ENCODE results near the gene BBS9. TPM values are rescaled to one million over a fixed set of nuclear protein-coding genes. Genes with fewer than 3 reads are reported as not detected.

Gene BBS9
- total RNA-seq, 1 experiment from 2014 or later: 4.7 TPM

DNA sequence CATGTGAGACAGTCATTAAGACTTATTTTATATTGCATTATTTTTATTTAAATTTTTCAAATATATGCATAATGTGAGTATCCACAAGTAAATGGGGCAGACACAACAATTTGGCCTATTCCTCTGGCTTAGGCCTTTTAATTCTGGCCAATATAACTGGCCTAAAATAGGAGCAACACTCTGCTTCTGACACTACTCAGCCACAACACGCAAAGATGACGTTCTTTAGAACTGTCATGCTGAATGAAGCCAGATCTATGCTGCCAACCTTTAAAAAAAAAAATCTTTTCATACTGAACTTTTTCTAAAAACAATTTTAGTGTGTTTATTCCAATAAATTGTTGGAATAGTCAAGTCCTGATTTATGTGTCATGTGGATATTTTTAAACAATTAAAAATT is 421.0 kb downstream of the BBS9 start:
- Mint-ChIP-seq H3K27me3 (ENCODE audit: insufficient read depth, unreplicated experiment) (no peaks in the 10 kb centered on the region), H3K36me3 (ENCODE audit: insufficient read depth, unreplicated experiment) (no peaks in the 10 kb centered on the region), H3K4me3 (ENCODE audit: unreplicated experiment) (no peak overlapping the region), H3K9me3 (ENCODE audit: unreplicated experiment) (no peaks in the 10 kb centered on the region), H3K4me1 (ENCODE audit: low read depth, unreplicated experiment) (no peaks in the 10 kb centered on the region), H3K27ac (ENCODE audit: unreplicated experiment) (no peak overlapping the region)
- no TSS peak for BruUV-seq (replicated peaks)
- intact Hi-C loops (cut with micrococcal nuclease; ENCODE audit: unreplicated experiment): no loop called here
- DNase-seq: no peak
- no peaks in the 10 kb centered on the region for H3K27me3 ChIP-seq (replicated peaks; ENCODE audit: control insufficient read depth, insufficient read depth, low read length)
- TF ChIP-seq, protein P1, sequence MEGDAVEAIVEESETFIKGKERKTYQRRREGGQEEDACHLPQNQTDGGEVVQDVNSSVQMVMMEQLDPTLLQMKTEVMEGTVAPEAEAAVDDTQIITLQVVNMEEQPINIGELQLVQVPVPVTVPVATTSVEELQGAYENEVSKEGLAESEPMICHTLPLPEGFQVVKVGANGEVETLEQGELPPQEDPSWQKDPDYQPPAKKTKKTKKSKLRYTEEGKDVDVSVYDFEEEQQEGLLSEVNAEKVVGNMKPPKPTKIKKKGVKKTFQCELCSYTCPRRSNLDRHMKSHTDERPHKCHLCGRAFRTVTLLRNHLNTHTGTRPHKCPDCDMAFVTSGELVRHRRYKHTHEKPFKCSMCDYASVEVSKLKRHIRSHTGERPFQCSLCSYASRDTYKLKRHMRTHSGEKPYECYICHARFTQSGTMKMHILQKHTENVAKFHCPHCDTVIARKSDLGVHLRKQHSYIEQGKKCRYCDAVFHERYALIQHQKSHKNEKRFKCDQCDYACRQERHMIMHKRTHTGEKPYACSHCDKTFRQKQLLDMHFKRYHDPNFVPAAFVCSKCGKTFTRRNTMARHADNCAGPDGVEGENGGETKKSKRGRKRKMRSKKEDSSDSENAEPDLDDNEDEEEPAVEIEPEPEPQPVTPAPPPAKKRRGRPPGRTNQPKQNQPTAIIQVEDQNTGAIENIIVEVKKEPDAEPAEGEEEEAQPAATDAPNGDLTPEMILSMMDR (IDR thresholded peaks at IDR 0.05; ENCODE audit: insufficient read depth in 1 of 2, low read depth in 1 of 2, low read length in 1 of 2, severe bottlenecking in 1 of 2, unreplicated experiment in 1 of 2): no peak
- ChIA-PET CTCF (no interaction called here), POLR2A (no interaction called here)
- H3K9me3 ChIP-seq: no peaks in the 10 kb centered on the region
- no peaks in the 10 kb centered on the region for H3K4me1 ChIP-seq
- no peaks in the 10 kb centered on the region for H3K36me3 ChIP-seq (ENCODE audit: control insufficient read depth, insufficient read depth, low read length)
- no peak overlapping the region for H3K4me3 ChIP-seq (ENCODE audit: low read depth, low read length)

DNA sequence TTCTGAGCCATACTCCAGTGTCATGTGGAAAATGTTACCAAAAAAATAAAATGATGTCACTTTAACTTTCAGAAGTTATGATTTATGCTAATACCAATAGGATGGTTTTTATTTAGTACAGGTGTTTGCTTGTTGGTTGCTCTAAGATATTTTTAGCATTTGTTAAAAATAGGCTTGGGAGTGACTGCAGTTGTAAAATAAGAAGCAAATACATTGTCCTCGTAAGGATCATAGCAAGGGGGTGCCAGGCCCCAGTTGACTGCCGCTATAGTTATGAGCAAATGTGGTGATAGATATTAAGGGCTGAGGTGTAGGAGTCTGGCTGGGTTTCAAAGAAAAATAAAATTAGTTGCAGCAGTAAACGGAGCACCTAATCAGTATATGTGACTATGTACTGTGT is 421.6 kb downstream of the BBS9 start:
- intact Hi-C loops (cut with micrococcal nuclease; ENCODE audit: unreplicated experiment): no loop called here
- no peaks in the 10 kb centered on the region for H3K4me1 Mint-ChIP-seq (ENCODE audit: low read depth, unreplicated experiment)
- no peaks in the 10 kb centered on the region for H3K9me3 ChIP-seq
- no peaks in the 10 kb centered on the region for H3K27me3 Mint-ChIP-seq (ENCODE audit: insufficient read depth, unreplicated experiment)
- no peak overlapping the region for H3K4me3 Mint-ChIP-seq (ENCODE audit: unreplicated experiment)
- TF ChIP-seq, protein P1 (IDR thresholded peaks at IDR 0.05; ENCODE audit: insufficient read depth in 1 of 2, low read depth in 1 of 2, low read length in 1 of 2, severe bottlenecking in 1 of 2, unreplicated experiment in 1 of 2): no peak
- no peaks in the 10 kb centered on the region for H3K36me3 ChIP-seq (ENCODE audit: control insufficient read depth, insufficient read depth, low read length)
- H3K36me3 Mint-ChIP-seq (ENCODE audit: insufficient read depth, unreplicated experiment): no peaks in the 10 kb centered on the region
- H3K27me3 ChIP-seq (replicated peaks; ENCODE audit: control insufficient read depth, insufficient read depth, low read length): no peaks in the 10 kb centered on the region
- ChIA-PET POLR2A (no interaction called here), CTCF (no interaction called here)
- BruUV-seq (replicated peaks): no TSS peak
- no peak for DNase-seq
- H3K27ac Mint-ChIP-seq (ENCODE audit: unreplicated experiment): no peak overlapping the region
- H3K4me1 ChIP-seq: no peaks in the 10 kb centered on the region
- H3K4me3 ChIP-seq (ENCODE audit: low read depth, low read length): no peak overlapping the region
- H3K9me3 Mint-ChIP-seq (ENCODE audit: unreplicated experiment): no peaks in the 10 kb centered on the region

DNA sequence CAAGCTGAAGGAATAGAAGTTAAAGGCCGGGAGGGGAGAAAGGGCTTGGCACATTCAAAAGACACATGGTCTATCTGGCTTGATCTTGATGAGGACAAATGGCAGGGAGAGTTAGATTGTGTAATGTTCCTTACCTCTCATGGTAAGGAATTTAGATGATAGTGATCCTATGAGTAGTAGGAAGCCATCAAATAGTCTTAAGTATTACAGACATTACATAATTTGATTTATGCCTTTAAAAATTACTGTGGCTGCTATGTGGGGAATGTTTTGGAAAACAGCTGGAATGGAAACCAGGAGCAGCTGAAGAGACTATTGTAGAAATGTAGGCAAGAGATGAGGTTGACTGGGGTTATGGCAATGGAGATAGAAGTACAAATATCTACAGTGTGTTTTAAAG is 424.7 kb downstream of the BBS9 start:
- Histone ChIP-seq H3K36me3 (ENCODE audit: control insufficient read depth, insufficient read depth, low read length) (no peaks in the 10 kb centered on the region), H3K9me3 (no peaks in the 10 kb centered on the region), H3K27me3 (replicated peaks; ENCODE audit: control insufficient read depth, insufficient read depth, low read length) (no peaks in the 10 kb centered on the region), H3K4me3 (ENCODE audit: low read depth, low read length) (no peak overlapping the region), H3K4me1 (no peaks in the 10 kb centered on the region)
- peaks cover 3% of the 10 kb centered on the region for H3K27me3 Mint-ChIP-seq (ENCODE audit: insufficient read depth, unreplicated experiment)
- no TSS peak for BruUV-seq (replicated peaks)
- H3K27ac Mint-ChIP-seq (ENCODE audit: unreplicated experiment): no peak overlapping the region
- H3K36me3 Mint-ChIP-seq (ENCODE audit: insufficient read depth, unreplicated experiment): no peaks in the 10 kb centered on the region
- ChIA-PET CTCF (no interaction called here), POLR2A (no interaction called here)
- H3K9me3 Mint-ChIP-seq (ENCODE audit: unreplicated experiment): no peaks in the 10 kb centered on the region
- H3K4me1 Mint-ChIP-seq (ENCODE audit: low read depth, unreplicated experiment): no peaks in the 10 kb centered on the region
- TF ChIP-seq, protein P1 (IDR thresholded peaks at IDR 0.05; ENCODE audit: insufficient read depth in 1 of 2, low read depth in 1 of 2, low read length in 1 of 2, severe bottlenecking in 1 of 2, unreplicated experiment in 1 of 2): no peak
- DNase-seq: no peak
- intact Hi-C loops (cut with micrococcal nuclease; ENCODE audit: unreplicated experiment): no loop called here
- H3K4me3 Mint-ChIP-seq (ENCODE audit: unreplicated experiment): no peak overlapping the region
